ENCODE data around the gene TIAL1. TPM values are rescaled to one million over a fixed set of nuclear protein-coding genes. Genes with fewer than 3 reads are reported as not detected.

Gene TIAL1
- total and polyA plus RNA-seq, 2 of the 13 experiments (the other 11 are each of a cell fraction or from before 2014, with no cell fraction given) = 31.5 to 148 TPM

DNA sequence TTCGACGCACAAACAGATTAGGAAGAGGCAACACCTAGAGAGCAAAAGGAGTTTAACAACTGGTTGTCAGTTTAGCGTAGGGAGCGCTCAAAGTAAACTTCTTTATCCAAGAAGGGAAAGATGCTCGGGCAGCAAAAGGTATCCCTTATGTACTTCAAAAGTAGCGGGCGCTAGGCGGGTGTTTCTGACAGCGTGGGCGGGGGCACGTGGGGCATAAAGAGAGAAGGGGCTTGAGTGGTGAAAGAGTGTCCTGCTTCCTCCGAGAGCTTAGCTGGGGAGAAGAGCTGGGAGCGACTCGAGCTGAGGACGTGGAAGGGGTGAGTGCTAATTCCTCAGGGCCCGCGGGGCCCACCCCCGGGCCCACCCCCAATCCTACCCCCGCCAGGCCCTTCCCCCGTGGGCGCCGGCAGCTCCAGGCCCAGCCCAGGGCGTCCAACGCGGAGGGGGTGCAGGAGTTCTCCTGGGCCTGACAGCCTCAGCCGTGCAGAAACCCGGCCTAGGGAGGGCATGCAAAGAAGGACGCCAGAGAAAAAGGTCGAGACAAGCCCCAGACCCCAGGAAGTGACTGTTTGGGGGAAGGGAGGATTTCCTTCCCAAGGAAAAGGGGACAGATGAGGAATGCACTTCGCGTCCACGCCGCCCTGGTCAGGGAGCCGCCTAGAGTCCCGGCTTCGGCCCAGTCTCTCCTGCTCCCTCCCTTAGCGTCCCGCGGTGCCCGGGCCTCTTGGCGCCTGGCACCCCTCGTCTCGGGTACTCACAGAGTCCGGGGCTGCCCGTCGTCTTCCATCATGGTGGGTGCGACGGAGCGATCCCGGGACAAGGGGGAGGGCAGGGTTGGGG lies 868 bp downstream of the TIAL1 start:
- peak; percentile 18 for ATAC-seq
- intact Hi-C loops (cut with micrococcal nuclease; ENCODE audit: unreplicated experiment) = loop anchor here (10.0 kb wide), 1 partner anchor 129 kb away; the partner anchor contains the start of gene INPP5F
- ChIA-PET CTCF (ENCODE audit: low intra/inter-chr PET ratio, low total read pairs) (no interaction called here), POLR2A (interaction anchor here (0.6 to 1.3 kb wide), 5 partner anchors 13 to 430 kb away, joined by 3 to 4 read pairs (median 4); partner anchors contain the start of gene INPP5F)
- Histone ChIP-seq H3K79me2 (ENCODE audit: insufficient read depth, low read length) (peaks cover 53% of the 10 kb centered on the region), H3K9ac (ENCODE audit: insufficient read depth, low read depth, low read length) (peak overlapping the region; percentile 96), H3K4me3 (replicated peaks in 1 of 3; ENCODE audit: insufficient read depth in 1 of 3, low read depth in 2 of 3, low read length in 3 of 3) (peak overlapping the region; percentile 89 to 90 (median 90)), H3K9me3 (ENCODE audit: low read length) (0 out of 2 replicates have a peak, but pooled peaks cover 5% of the 10 kb centered on the region), H3K4me1 (ENCODE audit: insufficient read depth, low read length) (peaks cover 47% of the 10 kb centered on the region), H3K27ac (ENCODE audit: extremely low read length, insufficient read depth, low read length) (peak overlapping the region; percentile 98), H3K36me3 (replicated peaks in 1 of 2; ENCODE audit: control insufficient read depth in 1 of 2, insufficient read depth in 2 of 2, low read length in 2 of 2) (no peaks in the 10 kb centered on the region; a peak in 1 of 5 replicates), H3K4me2 (ENCODE audit: low read depth, low read length) (peak overlapping the region; percentile 80), H2AFZ (ENCODE audit: low read length) (no peak overlapping the region), H3K27me3 (ENCODE audit: control insufficient read depth in 1 of 2, insufficient read depth in 2 of 2, low read length in 2 of 2) (no peaks in the 10 kb centered on the region; a peak in 1 of 5 replicates), H4K20me1 (ENCODE audit: insufficient read depth, low read length) (peaks cover 42% of the 10 kb centered on the region)
- WGBS (ENCODE audit: low lambda C conversion rate) = under 1% methylated on average over 25 of the region's 50 CpGs
- DNase-seq (ENCODE audit: low spot score) = no peak
- BruUV-seq (replicated peaks) = no TSS peak
- no peak for FAIRE-seq
- in situ Hi-C loops (cut with HindIII; ENCODE audit: extremely low pct_ligation_motif_present, low pct_unique_long_range_greater_than_20kb) = no loop called here
- TF ChIP-seq, protein P1, sequence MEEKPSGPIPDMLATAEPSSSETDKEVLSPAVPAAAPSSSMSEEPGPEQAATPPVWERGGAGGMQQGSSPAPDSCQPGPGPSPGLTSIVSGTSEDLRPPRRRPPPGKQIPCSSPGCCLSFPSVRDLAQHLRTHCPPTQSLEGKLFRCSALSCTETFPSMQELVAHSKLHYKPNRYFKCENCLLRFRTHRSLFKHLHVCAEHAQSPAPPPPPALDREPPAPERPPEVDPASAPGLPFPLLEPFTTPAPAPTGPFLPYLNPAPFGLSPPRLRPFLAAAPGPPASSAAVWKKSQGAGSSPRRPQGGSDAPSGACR (CRISPR knock-in tag; IDR thresholded peaks at IDR 0.05) = no peak
- no peak for TF ChIP-seq ZNF660 (CRISPR knock-in tag; IDR thresholded peaks at IDR 0.05; ENCODE audit: borderline replicate concordance, low read depth)
- TF ChIP-seq ZNF761 (CRISPR knock-in tag; conservative IDR thresholded peaks at IDR 0.05) = no peak
- TF ChIP-seq, protein P2, sequence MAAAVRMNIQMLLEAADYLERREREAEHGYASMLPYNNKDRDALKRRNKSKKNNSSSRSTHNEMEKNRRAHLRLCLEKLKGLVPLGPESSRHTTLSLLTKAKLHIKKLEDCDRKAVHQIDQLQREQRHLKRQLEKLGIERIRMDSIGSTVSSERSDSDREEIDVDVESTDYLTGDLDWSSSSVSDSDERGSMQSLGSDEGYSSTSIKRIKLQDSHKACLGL (CRISPR knock-in tag; IDR thresholded peaks at IDR 0.05) = 0 out of 2 replicates have a peak, but pooled peaks have one; percentile 3
- TF ChIP-seq KDM4B (CRISPR knock-in tag; IDR thresholded peaks at IDR 0.05) = peak; percentile 8; the same call in 1 of the 2 replicates
- TF ChIP-seq, protein P3, sequence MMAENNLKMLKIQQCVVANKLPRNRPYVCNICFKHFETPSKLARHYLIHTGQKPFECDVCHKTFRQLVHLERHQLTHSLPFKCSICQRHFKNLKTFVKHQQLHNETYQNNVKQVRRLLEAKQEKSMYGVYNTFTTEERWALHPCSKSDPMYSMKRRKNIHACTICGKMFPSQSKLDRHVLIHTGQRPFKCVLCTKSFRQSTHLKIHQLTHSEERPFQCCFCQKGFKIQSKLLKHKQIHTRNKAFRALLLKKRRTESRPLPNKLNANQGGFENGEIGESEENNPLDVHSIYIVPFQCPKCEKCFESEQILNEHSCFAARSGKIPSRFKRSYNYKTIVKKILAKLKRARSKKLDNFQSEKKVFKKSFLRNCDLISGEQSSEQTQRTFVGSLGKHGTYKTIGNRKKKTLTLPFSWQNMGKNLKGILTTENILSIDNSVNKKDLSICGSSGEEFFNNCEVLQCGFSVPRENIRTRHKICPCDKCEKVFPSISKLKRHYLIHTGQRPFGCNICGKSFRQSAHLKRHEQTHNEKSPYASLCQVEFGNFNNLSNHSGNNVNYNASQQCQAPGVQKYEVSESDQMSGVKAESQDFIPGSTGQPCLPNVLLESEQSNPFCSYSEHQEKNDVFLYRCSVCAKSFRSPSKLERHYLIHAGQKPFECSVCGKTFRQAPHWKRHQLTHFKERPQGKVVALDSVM (CRISPR knock-in tag; IDR thresholded peaks at IDR 0.05) = no peak
- TF ChIP-seq, protein P4, sequence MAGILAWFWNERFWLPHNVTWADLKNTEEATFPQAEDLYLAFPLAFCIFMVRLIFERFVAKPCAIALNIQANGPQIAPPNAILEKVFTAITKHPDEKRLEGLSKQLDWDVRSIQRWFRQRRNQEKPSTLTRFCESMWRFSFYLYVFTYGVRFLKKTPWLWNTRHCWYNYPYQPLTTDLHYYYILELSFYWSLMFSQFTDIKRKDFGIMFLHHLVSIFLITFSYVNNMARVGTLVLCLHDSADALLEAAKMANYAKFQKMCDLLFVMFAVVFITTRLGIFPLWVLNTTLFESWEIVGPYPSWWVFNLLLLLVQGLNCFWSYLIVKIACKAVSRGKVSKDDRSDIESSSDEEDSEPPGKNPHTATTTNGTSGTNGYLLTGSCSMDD (CRISPR knock-in tag; IDR thresholded peaks at IDR 0.05) = no peak
- TF ChIP-seq, protein P5, sequence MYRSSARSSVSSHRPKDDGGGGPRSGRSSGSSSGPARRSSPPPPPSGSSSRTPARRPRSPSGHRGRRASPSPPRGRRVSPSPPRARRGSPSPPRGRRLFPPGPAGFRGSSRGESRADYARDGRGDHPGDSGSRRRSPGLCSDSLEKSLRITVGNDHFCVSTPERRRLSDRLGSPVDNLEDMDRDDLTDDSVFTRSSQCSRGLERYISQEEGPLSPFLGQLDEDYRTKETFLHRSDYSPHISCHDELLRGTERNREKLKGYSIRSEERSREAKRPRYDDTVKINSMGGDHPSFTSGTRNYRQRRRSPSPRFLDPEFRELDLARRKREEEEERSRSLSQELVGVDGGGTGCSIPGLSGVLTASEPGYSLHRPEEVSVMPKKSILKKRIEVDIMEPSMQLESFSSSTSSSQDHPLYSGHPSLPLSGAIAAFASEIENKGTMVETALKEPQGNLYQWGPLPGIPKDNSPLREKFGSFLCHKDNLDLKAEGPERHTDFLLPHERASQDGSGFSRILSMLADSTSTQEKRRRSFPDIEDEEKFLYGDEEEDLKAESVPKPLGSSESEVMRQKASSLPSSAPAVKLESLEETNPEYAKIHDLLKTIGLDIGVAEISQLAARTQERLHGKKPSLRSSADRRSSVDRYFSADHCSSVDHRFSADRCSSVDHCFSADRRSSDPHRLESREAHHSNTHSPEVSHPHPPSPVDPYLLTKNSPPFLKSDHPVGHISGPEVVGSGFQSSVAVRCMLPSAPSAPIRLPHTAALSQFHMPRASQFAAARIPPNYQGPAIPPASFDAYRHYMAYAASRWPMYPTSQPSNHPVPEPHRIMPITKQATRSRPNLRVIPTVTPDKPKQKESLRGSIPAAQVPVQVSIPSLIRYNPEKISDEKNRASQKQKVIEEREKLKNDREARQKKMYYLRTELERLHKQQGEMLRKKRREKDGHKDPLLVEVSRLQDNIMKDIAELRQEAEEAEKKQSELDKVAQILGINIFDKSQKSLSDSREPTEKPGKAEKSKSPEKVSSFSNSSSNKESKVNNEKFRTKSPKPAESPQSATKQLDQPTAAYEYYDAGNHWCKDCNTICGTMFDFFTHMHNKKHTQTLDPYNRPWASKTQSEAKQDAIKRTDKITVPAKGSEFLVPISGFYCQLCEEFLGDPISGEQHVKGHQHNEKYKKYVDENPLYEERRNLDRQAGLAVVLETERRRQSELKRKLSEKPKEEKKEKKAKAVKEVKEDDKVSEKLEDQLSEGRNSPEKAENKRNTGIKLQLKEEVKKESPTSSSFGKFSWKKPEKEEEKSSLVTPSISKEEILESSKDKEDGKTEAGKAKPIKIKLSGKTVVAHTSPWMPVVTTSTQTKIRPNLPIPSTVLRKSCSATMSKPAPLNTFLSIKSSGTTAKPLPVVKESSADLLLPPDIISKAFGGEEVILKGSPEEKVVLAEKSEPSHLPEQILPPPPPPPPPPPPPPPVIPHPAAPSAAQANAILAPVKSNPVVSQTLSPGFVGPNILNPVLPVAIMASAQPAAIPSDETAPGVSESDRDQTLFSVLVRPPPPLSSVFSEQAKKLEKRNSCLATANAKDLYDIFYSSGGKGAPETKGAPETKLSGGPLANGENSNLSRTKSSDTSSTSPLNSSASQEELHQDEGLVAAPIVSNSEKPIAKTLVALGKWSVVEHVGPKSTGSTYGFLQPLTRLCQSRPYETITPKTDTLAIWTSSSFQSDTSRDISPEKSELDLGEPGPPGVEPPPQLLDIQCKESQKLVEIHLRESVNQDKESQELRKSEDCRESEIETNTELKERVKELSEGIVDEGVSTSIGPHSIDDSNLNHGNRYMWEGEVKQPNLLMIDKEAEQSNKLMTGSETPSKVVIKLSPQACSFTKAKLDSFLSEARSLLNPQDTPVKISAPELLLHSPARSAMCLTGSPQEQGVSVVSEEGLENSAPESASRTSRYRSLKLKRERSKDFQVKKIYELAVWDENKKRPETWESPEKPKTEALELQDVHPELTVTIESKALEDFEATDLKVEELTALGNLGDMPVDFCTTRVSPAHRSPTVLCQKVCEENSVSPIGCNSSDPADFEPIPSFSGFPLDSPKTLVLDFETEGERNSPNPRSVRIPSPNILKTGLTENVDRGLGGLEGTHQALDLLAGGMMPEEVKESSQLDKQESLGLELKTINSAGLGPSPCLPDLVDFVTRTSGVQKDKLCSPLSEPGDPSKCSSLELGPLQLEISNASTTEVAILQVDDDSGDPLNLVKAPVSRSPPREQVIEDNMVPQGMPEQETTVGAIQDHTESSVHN (CRISPR knock-in tag; IDR thresholded peaks at IDR 0.05) = no peak

Data from HepG2 (cell line).